ENCODE measurements around the gene OGFOD1. TPM values are rescaled to one million over a fixed set of nuclear protein-coding genes. Genes with fewer than 3 reads are reported as not detected.

OGFOD1 gene
- total and polyA plus RNA-seq, 2 donors (not counting 3 experiments of a cell fraction or from before 2014, with no cell fraction given) = 26.6 to 54.8 TPM

DNA sequence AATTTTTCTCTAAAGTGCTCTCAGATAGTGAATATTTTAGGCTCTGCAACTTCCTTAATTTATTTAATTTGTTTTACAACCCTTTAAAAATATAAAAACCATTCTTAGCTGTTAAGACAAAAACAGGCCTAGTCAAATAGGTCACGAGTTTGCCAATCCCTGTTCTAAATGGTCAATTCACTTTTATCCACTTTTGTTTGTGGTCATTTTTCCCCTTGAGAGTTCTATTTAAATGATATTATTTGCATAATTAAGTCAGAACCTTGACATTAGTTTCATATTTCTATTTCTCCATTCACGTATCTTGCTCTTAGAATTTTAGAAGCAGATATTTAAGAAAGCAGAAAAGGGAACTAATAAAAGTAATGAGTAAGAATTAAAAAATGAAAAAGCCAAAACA, 30.0 kb upstream of the OGFOD1 start:
- Histone ChIP-seq H3K27me3 (ENCODE audit: control insufficient read depth in 2 of 2, insufficient read depth in 2 of 2, low read length in 2 of 2) (no peaks in the 10 kb centered on the region), H3K9me3 (replicated peaks; ENCODE audit: control insufficient read depth, insufficient read depth, low read length) (no peaks in the 10 kb centered on the region), H4K20me1 (replicated peaks; ENCODE audit: control insufficient read depth, extremely low read depth, insufficient read depth, low read length) (peaks cover 2% of the 10 kb centered on the region), H3K4me2 (ENCODE audit: insufficient read depth, low read length) (no peak overlapping the region), H3K9me1 (replicated peaks; ENCODE audit: control insufficient read depth, extremely low read depth, insufficient read depth, low read length) (no peaks in the 10 kb centered on the region), H3K27ac (ENCODE audit: insufficient read depth, low read depth, low read length) (no peak overlapping the region), H3K4me3 (replicated peaks in 1 of 3; ENCODE audit: insufficient read depth in 1 of 3, low read depth in 1 of 3, low read length in 3 of 3) (no peak overlapping the region), H2AFZ (ENCODE audit: low read depth, low read length) (no peak overlapping the region), H3K4me1 (ENCODE audit: control insufficient read depth, extremely low read depth, insufficient read depth, low read length) (peaks cover 13% of the 10 kb centered on the region), H3K36me3 (ENCODE audit: control insufficient read depth in 2 of 2, extremely low read depth in 1 of 2, insufficient read depth in 2 of 2, low read length in 2 of 2) (no peaks in the 10 kb centered on the region), H3K9ac (replicated peaks; ENCODE audit: extremely low read depth, insufficient read depth, low read length) (no peak overlapping the region), H3K79me2 (ENCODE audit: control insufficient read depth, insufficient read depth, low read length) (peaks cover 76% of the 10 kb centered on the region)
- dilution Hi-C loops (cut with MboI; ENCODE audit: extremely low pct_ligation_motif_present, low sequenced_read_pairs) (no loop called here), intact Hi-C loops (cut with micrococcal nuclease) (no loop called here)
- POLR2A ChIA-PET = no interaction called here
- no peak for FAIRE-seq
- no peak for DNase-seq (ENCODE audit: low read depth, low spot score)
- no TSS peak for BruUV-seq (replicated peaks)
- TF ChIP-seq, protein P1, sequence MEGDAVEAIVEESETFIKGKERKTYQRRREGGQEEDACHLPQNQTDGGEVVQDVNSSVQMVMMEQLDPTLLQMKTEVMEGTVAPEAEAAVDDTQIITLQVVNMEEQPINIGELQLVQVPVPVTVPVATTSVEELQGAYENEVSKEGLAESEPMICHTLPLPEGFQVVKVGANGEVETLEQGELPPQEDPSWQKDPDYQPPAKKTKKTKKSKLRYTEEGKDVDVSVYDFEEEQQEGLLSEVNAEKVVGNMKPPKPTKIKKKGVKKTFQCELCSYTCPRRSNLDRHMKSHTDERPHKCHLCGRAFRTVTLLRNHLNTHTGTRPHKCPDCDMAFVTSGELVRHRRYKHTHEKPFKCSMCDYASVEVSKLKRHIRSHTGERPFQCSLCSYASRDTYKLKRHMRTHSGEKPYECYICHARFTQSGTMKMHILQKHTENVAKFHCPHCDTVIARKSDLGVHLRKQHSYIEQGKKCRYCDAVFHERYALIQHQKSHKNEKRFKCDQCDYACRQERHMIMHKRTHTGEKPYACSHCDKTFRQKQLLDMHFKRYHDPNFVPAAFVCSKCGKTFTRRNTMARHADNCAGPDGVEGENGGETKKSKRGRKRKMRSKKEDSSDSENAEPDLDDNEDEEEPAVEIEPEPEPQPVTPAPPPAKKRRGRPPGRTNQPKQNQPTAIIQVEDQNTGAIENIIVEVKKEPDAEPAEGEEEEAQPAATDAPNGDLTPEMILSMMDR (IDR thresholded peaks at IDR 0.05; ENCODE audit: extremely low read depth in 1 of 2, insufficient read depth in 1 of 2, low read depth in 1 of 2, low read length in 2 of 2) = no peak
- no peak for TF ChIP-seq POLR2AphosphoS5 (IDR thresholded peaks at IDR 0.05; ENCODE audit: insufficient read depth, low read depth, low read length)
- no peak for TF ChIP-seq FOS (IDR thresholded peaks at IDR 0.05; ENCODE audit: borderline replicate concordance, insufficient read depth, low read length)
- no peak for TF ChIP-seq GATA2 (IDR thresholded peaks at IDR 0.05; ENCODE audit: insufficient read depth, insufficient read length, low read depth, low read length)
- TF ChIP-seq MYC (IDR thresholded peaks at IDR 0.05; ENCODE audit: low read depth, low read length) = no peak
- no peak for TF ChIP-seq JUN (IDR thresholded peaks at IDR 0.05; ENCODE audit: borderline replicate concordance, insufficient read depth, insufficient read length, low read depth)
- TF ChIP-seq, protein P2, sequence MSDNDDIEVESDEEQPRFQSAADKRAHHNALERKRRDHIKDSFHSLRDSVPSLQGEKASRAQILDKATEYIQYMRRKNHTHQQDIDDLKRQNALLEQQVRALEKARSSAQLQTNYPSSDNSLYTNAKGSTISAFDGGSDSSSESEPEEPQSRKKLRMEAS (IDR thresholded peaks at IDR 0.05; ENCODE audit: insufficient read depth, insufficient read length) = no peak
- no peak for TF ChIP-seq EZH2 (IDR thresholded peaks at IDR 0.05; ENCODE audit: borderline replicate concordance, low read depth, low read length, severe bottlenecking)
- TF ChIP-seq POLR2A (IDR thresholded peaks at IDR 0.05; ENCODE audit: low read depth, low read length) = no peak
- CTCF ChIA-PET = no interaction called here

Measured in endothelial cell of umbilical vein (primary cell).